Fibroblast of lung (primary cell): ENCODE results near the gene CDH12. TPM values are rescaled to one million over a fixed set of nuclear protein-coding genes. Genes with fewer than 3 reads are reported as not detected.

Source experiments
- DNase-seq, 2 donors: peaks; one replicate each; pipeline versions ENCODE4 v3.0.0 to v3.0.0-alpha.2; 2010; ENCODE audit warnings: low read depth in 2 of 2
- H2AFZ ChIP-seq: 2 replicates; pipeline ENCODE4 v1.5.1; 2012; ENCODE audit warnings: low read length, control low read depth, inconsistent platforms
- H3K27ac ChIP-seq: 2 replicates; pipeline ENCODE4 v1.5.1; 2011; ENCODE audit warnings: low read length, control low read depth; ENCODE audit not compliant: insufficient read depth
- H3K27me3 ChIP-seq: 2 replicates; pipeline ENCODE4 v1.5.1; 2011; ENCODE audit warnings: mild to moderate bottlenecking, low read length; ENCODE audit not compliant: control insufficient read depth, insufficient read depth
- H3K36me3 ChIP-seq: 2 replicates; pipeline ENCODE4 v1.5.1; 2011; ENCODE audit warnings: low read length; ENCODE audit not compliant: control insufficient read depth, insufficient read depth
- H3K4me1 ChIP-seq: 2 replicates; pipeline ENCODE4 v1.5.1; 2011; ENCODE audit warnings: low read length; ENCODE audit not compliant: control insufficient read depth, insufficient read depth; ENCODE audit errors: extremely low read depth
- H3K4me2 ChIP-seq: 2 replicates; pipeline ENCODE4 v1.5.1; 2011; ENCODE audit warnings: low read length, control low read depth; ENCODE audit not compliant: insufficient read depth; ENCODE audit errors: extremely low read depth
- H3K4me3 ChIP-seq, 4 experiments: fragments of 200-600 bp in 1 of 4; sonication (generic) in 1 of 4; replicated peaks in 1 of 4; 2 replicates each; pipeline ENCODE4 v1.5.1; 2011 to 2016; ENCODE audit warnings: low read length in 4 of 4, low read depth in 3 of 4, mild to moderate bottlenecking in 3 of 4, control low read depth in 2 of 4, inconsistent platforms in 1 of 4, mixed read lengths in 1 of 4; ENCODE audit not compliant: insufficient read depth in 1 of 4; ENCODE audit errors: control extremely low read depth in 1 of 4
- H3K79me2 ChIP-seq: 2 replicates; pipeline ENCODE4 v1.5.1; 2012; ENCODE audit warnings: mild to moderate bottlenecking, low read length, inconsistent platforms; ENCODE audit not compliant: control insufficient read depth, insufficient read depth
- H3K9ac ChIP-seq: 2 replicates; pipeline ENCODE4 v1.5.1; 2011; ENCODE audit warnings: mild to moderate bottlenecking, low read length, control low read depth; ENCODE audit not compliant: insufficient read depth
- H3K9me3 ChIP-seq: 2 replicates; pipeline ENCODE4 v1.5.1; 2012; ENCODE audit warnings: low read depth, low read length; ENCODE audit not compliant: control insufficient read depth, insufficient read depth
- H4K20me1 ChIP-seq: 2 replicates; pipeline ENCODE4 v1.5.1; 2011; ENCODE audit warnings: low read length; ENCODE audit not compliant: control insufficient read depth, insufficient read depth; ENCODE audit errors: extremely low read depth
- CTCF ChIP-seq, 2 donors: IDR thresholded peaks in 1 of 2; conservative IDR thresholded peaks in 1 of 2; 1 replicate in 1 of 2; 2 replicates in 1 of 2; pipeline ENCODE4 v1.5.1; 2011 to 2012; ENCODE audit warnings: low read length in 2 of 2, control low read depth in 1 of 2, inconsistent platforms in 1 of 2, low read depth in 1 of 2, mild to moderate bottlenecking in 1 of 2
- EZH2 ChIP-seq: IDR thresholded peaks from 2 replicates; pipeline ENCODE4 v1.5.1; 2012; ENCODE audit warnings: low read length, control low read depth, mild to moderate bottlenecking; ENCODE audit errors: missing control alignments
- polyA plus RNA-seq, 2 donors: library from polyadenylated mRNA; depleted of rRNA in 1 of 2; stranded (reverse) in 1 of 2; unstranded in 1 of 2; fragments of >200 nt; gene quantifications; 2 replicates each; pipeline ENCODE4 v1.2.1, GENCODE V29; 2011 to 2012; ENCODE audit warnings: missing spikeins in 1 of 2
- total RNA-seq: library from RNA; depleted of rRNA; stranded (reverse); fragments of >200 nt; gene quantifications from 2 replicates; pipeline ENCODE4 v1.2.1, GENCODE V29; 2014

The CDH12 gene
- total and polyA plus RNA-seq, 2 donors (not counting 1 experiment from before 2014, with no cell fraction given): 0.02 TPM; not detected in 1

GRCh38 chr5:22102823-22103359 lies 750.3 kb downstream of the CDH12 start:
- DNase-seq: no peak
- Histone ChIP-seq H3K9me3 (no peaks in the 10 kb centered on the region), H3K27ac (no peak overlapping the region), H3K36me3 (no peaks in the 10 kb centered on the region), H2AFZ (no peak overlapping the region), H3K27me3 (no peaks in the 10 kb centered on the region), H3K4me1 (no peaks in the 10 kb centered on the region), H3K9ac (no peak overlapping the region), H3K4me3 (no peak overlapping the region), H3K4me2 (no peak overlapping the region), H3K79me2 (no peaks in the 10 kb centered on the region), H4K20me1 (no peaks in the 10 kb centered on the region)
- TF ChIP-seq CTCF (conservative IDR thresholded peaks at IDR 0.05 in 1 of 2, IDR thresholded peaks at IDR 0.05 in 1 of 2; ENCODE audit: low read depth in 1 of 2, low read length in 2 of 2): no peak
- TF ChIP-seq EZH2: no peak

GRCh38 chr5:22088517-22088916 lies 764.6 kb downstream of the CDH12 start:
- Histone ChIP-seq H3K9ac (no peak overlapping the region), H3K4me2 (no peak overlapping the region), H2AFZ (no peak overlapping the region), H3K4me3 (no peak overlapping the region), H3K27ac (no peak overlapping the region), H3K9me3 (no peaks in the 10 kb centered on the region), H4K20me1 (no peaks in the 10 kb centered on the region), H3K79me2 (no peaks in the 10 kb centered on the region), H3K4me1 (no peaks in the 10 kb centered on the region), H3K27me3 (no peaks in the 10 kb centered on the region), H3K36me3 (no peaks in the 10 kb centered on the region)
- no peak for TF ChIP-seq CTCF (conservative IDR thresholded peaks at IDR 0.05 in 1 of 2, IDR thresholded peaks at IDR 0.05 in 1 of 2; ENCODE audit: low read depth in 1 of 2, low read length in 2 of 2)
- no peak for DNase-seq

- H3K27me3 ChIP-seq: no peaks in the 10 kb centered on the region
- H3K4me2 ChIP-seq: no peak overlapping the region
- H3K4me1 ChIP-seq: no peaks in the 10 kb centered on the region
- no peak for DNase-seq
- H3K9ac ChIP-seq: no peak overlapping the region
- H3K36me3 ChIP-seq: no peaks in the 10 kb centered on the region
- no peak overlapping the region for H3K27ac ChIP-seq
- H4K20me1 ChIP-seq: no peaks in the 10 kb centered on the region
- TF ChIP-seq CTCF (conservative IDR thresholded peaks at IDR 0.05 in 1 of 2, IDR thresholded peaks at IDR 0.05 in 1 of 2; ENCODE audit: low read depth in 1 of 2, low read length in 2 of 2) (no peak), EZH2 (no peak)
- H2AFZ ChIP-seq: no peak overlapping the region
- H3K9me3 ChIP-seq: no peaks in the 10 kb centered on the region
- H3K4me3 ChIP-seq: no peak overlapping the region
- H3K79me2 ChIP-seq: no peaks in the 10 kb centered on the region
These were observed 773.6 kb downstream of the CDH12 start for GRCh38 chr5:22079566-22079965.
